Colonic mucosa (tissue), 4 donors: Measurements from ENCODE around the gene TMEM256. TPM values are rescaled to one million over a fixed set of nuclear protein-coding genes. Genes with fewer than 3 reads are reported as not detected.

Experiments used
- DNase-seq: peaks from one replicate; pipeline ENCODE4 v3.0.0-alpha.2; 2020
- H3K27ac ChIP-seq: fragments of 200-600 bp; one replicate; pipeline ENCODE4 v1.8.0; 2021
- H3K27me3 ChIP-seq: fragments of 200-600 bp; one replicate; pipeline ENCODE4 v1.8.0; 2021
- H3K36me3 ChIP-seq: fragments of 200-600 bp; one replicate; pipeline ENCODE4 v1.8.0; 2021
- H3K4me1 ChIP-seq: fragments of 200-600 bp; one replicate; pipeline ENCODE4 v1.8.0; 2021; ENCODE audit warnings: mild to moderate bottlenecking
- H3K4me3 ChIP-seq: fragments of 200-600 bp; one replicate; pipeline ENCODE4 v1.8.0; 2021
- H3K9ac ChIP-seq, 2 donors: one replicate each; pipeline ENCODE4 v1.7.0; 2013; ENCODE audit warnings: control low read depth in 2 of 2, low read depth in 2 of 2, low read length in 2 of 2
- H3K9me3 ChIP-seq: fragments of 200-600 bp; one replicate; pipeline ENCODE4 v1.8.0; 2021
- intact Hi-C: fragments of 100-400 bp; cut with DNase I; formaldehyde crosslinking; loops from one replicate; pipeline ENCODE4 v1.14.1; 2022
- total RNA-seq, 2 donors: library from RNA; stranded (reverse); fragmentation: NEBNext Ultra II Directional in 1 of 2; extraction: Animal tissue kit (Norgen Biotek cat#: 25700) in 1 of 2; gene quantifications; one replicate each; pipeline ENCODE4 v1.2.1, GENCODE V29; 2021
- TF ChIP-seq, protein P1 (sequence below): fragments of 200-600 bp; IDR thresholded peaks from one replicate; pipeline ENCODE4 v1.8.0; 2022; ENCODE audit warnings: antibody characterized with exemption, mild to moderate bottlenecking
- donor health status: healthy.
- donor health status: DM: no; HTN: no; CAD: no.
- donor health status: DM: no; HTN: no; CAD: no.

Gene TMEM256
- total RNA-seq, 2 donors from 2014 or later = 88.2 to 101 TPM

DNA sequence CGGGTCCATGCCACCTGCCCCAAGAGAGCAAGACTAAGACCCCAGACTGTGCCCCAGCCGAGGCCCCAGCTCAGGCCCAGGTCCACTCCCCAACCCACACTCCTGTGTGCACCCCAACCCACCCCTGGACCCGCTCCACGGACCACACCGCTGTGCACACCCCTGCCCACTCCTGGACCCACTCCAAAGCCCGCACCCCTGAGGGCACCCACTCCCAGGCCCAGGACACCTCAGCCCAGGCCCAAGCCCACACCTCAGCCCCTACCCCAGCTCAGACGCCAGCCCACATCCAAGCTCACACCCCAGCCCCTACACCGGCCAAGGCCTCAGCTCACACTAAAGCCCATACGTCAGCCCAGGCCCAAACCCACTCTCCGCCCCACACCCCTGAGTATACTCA is 25.8 kb upstream of the TMEM256 start:
- H3K27ac ChIP-seq = no peak overlapping the region
- no peaks in the 10 kb centered on the region for H3K27me3 ChIP-seq
- H3K4me3 ChIP-seq = no peak overlapping the region
- no peaks in the 10 kb centered on the region for H3K4me1 ChIP-seq
- H3K9me3 ChIP-seq = no peaks in the 10 kb centered on the region
- no peak for DNase-seq
- TF ChIP-seq, protein P1, sequence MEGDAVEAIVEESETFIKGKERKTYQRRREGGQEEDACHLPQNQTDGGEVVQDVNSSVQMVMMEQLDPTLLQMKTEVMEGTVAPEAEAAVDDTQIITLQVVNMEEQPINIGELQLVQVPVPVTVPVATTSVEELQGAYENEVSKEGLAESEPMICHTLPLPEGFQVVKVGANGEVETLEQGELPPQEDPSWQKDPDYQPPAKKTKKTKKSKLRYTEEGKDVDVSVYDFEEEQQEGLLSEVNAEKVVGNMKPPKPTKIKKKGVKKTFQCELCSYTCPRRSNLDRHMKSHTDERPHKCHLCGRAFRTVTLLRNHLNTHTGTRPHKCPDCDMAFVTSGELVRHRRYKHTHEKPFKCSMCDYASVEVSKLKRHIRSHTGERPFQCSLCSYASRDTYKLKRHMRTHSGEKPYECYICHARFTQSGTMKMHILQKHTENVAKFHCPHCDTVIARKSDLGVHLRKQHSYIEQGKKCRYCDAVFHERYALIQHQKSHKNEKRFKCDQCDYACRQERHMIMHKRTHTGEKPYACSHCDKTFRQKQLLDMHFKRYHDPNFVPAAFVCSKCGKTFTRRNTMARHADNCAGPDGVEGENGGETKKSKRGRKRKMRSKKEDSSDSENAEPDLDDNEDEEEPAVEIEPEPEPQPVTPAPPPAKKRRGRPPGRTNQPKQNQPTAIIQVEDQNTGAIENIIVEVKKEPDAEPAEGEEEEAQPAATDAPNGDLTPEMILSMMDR = no peak
- H3K36me3 ChIP-seq = no peaks in the 10 kb centered on the region
- H3K9ac ChIP-seq = no peak overlapping the region
- intact Hi-C loops = loop anchor here (10.0 kb wide), 1 partner anchor 155 kb away; the partner anchor contains the start of gene MPDU1

DNA sequence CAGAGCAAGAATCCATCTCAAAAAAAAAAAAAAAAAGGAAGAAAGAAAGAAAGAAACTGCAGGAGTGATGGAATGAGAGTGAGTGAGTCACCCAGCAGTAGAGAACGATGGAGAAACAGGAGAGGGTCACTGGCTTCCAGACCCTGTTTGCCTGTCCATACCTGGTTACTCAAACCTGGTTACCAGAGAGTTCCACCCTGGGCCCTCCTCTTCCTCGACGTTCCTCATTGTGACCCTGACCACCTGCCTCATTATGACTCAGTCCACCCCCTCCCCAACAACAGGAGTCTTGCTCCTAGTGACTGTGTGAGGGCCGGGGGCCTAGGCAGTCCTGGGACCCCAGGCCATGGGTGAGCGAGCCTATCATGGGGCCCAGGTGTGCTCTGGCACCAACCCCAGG is 24.7 kb upstream of the TMEM256 start, which contains the start of gene SPEM3:
Gene SPEM3 (plus strand): TSS at position 301 of the 400 bp plus-strand sequence. CDS start 46 bp downstream, at position 347.
- Histone ChIP-seq H3K9me3 (no peaks in the 10 kb centered on the region), H3K4me1 (no peaks in the 10 kb centered on the region), H3K9ac (no peak within 1 kb of the TSS), H3K36me3 (no peaks in the 10 kb centered on the region), H3K4me3 (no peak within 1 kb of the TSS), H3K27me3 (no peaks in the 10 kb centered on the region), H3K27ac (no peak within 1 kb of the TSS)
- intact Hi-C loops = no loop called here
- TF ChIP-seq, protein P1 = no peak
- no peak for DNase-seq

DNA sequence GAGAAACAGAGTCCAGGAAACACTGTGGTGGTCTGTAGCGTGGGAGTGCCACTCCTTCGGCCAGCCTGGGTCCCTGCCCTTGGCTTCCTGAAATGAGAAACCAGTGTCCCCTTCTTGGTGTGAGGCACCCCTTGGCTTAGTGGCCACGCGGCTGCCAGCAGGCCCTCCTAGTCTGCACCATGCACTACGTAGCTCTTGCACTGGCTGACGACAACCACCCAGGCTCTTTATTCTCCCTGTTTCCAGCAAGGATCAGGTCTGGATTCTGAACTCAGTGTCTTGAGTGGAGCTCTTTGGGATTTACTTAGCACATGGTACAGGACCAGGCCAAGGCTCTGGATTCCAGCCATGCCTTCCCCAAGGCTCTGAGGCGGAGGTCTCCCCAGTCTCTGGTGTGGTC is 23.7 kb upstream of the TMEM256 start:
- no peak overlapping the region for H3K4me3 ChIP-seq
- no peak for DNase-seq
- H3K36me3 ChIP-seq = no peaks in the 10 kb centered on the region
- no peaks in the 10 kb centered on the region for H3K4me1 ChIP-seq
- no peaks in the 10 kb centered on the region for H3K27me3 ChIP-seq
- TF ChIP-seq, protein P1 = no peak
- intact Hi-C loops = no loop called here
- H3K9me3 ChIP-seq = no peaks in the 10 kb centered on the region
- H3K9ac ChIP-seq = no peak overlapping the region
- no peak overlapping the region for H3K27ac ChIP-seq

DNA sequence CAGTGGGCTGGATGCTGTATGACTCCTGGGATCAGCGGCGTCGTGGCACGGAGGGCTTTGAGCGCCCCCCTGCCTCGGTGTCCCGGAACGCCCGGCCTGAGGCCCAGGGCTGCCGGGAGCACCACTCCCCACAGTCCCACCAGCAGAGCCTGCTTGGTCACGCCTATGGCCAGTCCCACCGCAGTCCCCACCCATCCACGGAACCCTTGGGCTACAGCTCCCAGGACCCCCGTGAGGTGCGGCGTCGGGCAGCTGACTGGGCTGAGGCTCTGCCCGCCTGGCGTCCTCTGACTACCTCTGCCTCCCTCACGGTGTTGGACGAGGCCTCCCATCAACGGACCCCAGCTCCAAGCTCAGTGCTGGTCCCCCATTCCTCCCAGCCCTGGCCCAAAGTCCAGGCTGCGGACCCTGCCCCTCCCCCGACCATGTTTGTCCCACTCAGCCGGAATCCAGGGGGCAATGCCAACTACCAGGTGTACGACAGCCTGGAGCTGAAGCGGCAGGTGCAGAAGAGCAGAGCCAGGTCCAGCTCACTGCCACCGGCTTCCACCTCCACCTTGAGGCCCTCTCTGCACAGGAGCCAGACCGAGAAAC is 23.1 kb upstream of the TMEM256 start:
- Histone ChIP-seq H3K27me3 (no peaks in the 10 kb centered on the region), H3K9me3 (no peaks in the 10 kb centered on the region), H3K4me1 (no peaks in the 10 kb centered on the region), H3K9ac (no peak overlapping the region), H3K4me3 (no peak overlapping the region), H3K27ac (no peak overlapping the region), H3K36me3 (no peaks in the 10 kb centered on the region)
- TF ChIP-seq, protein P1 = no peak
- intact Hi-C loops = no loop called here
- DNase-seq = no peak

DNA sequence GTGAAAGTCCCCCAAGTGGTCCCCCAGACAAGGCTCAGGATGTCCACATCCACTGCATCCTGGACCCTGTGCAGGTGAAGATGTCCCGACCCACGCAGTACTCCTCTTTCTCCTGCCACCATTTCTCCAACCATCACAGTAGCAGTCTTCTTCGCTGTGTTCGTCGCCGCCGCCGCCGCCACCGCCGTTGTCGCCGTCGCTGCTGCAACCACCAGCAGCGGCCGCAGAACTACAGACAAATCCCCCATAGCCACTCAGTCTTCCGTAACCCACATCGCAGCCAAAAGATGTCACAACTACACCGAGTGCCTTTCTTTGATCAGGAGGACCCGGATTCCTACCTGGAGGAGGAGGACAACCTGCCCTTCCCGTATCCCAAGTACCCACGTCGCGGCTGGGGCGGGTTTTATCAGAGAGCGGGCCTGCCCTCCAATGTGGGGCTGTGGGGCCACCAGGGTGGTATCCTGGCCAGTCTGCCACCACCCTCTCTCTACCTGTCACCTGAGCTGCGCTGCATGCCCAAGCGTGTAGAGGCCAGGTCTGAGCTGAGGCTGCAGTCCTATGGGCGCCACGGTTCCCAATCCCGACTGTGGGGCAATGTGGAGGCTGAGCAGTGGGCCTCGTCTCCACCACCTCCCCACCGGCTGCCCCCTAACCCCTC is 22.4 kb upstream of the TMEM256 start:
- Histone ChIP-seq H3K4me3 (no peak overlapping the region), H3K4me1 (no peaks in the 10 kb centered on the region), H3K27ac (no peak overlapping the region), H3K9ac (no peak overlapping the region), H3K27me3 (no peaks in the 10 kb centered on the region), H3K9me3 (no peaks in the 10 kb centered on the region), H3K36me3 (no peaks in the 10 kb centered on the region)
- TF ChIP-seq, protein P1 = no peak
- intact Hi-C loops = no loop called here
- DNase-seq = no peak
